Measurements from ENCODE around the gene ARHGEF2. TPM values are rescaled to one million over a fixed set of nuclear protein-coding genes. Genes with fewer than 3 reads are reported as not detected.
A peak's percentile ranks its signal among the peaks of the same experiment; 100 is the strongest.

ARHGEF2 gene
- total and polyA plus RNA-seq, 10 of the 15 experiments (the other 5 are each of a cell fraction or from before 2014, with no cell fraction given) = 8.1 to 113 (median 69.9) TPM

DNA sequence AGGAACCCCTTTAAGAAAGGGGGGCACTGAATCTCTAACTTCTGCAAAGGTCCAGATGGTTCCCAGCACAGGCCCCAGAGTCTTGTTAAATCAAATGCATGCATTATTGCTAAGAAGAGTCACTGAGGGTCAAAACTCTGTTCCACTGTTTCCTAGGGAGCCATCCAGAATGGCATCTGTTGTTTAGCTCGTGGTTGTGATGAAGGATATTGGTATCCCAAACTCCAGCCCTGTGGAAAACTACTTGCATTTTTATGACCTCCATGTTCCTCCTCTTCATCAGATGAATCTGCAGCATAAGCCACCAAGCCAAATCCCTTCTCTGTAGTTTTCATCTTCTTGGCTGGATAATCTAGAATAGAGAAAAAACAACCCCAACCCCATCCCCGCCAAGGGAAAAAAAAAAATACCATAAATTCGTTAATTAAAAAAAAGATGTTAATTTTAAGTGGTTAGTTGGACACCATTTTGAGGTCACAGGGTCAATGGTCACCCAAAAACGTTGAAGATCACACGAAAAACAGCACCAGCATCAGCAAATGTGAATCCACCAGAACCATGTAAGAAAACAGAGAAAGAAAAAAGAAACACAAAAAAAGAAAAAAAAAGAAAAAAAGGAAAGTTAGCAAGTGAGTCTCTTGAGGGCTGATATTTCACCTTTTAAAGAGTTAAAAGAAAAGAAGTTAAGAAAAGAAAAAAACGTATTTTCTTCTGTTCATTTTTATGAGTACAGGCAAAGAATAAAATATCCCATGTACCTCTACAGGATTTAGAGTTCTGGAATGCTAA lies 64.2 kb downstream of the ARHGEF2 start (continued):
- TF ChIP-seq HDAC2 (IDR thresholded peaks at IDR 0.05) (no peak), TCF12 (IDR thresholded peaks at IDR 0.05; ENCODE audit: low read depth, low read length) (no peak)
- TF ChIP-seq, protein P1, sequence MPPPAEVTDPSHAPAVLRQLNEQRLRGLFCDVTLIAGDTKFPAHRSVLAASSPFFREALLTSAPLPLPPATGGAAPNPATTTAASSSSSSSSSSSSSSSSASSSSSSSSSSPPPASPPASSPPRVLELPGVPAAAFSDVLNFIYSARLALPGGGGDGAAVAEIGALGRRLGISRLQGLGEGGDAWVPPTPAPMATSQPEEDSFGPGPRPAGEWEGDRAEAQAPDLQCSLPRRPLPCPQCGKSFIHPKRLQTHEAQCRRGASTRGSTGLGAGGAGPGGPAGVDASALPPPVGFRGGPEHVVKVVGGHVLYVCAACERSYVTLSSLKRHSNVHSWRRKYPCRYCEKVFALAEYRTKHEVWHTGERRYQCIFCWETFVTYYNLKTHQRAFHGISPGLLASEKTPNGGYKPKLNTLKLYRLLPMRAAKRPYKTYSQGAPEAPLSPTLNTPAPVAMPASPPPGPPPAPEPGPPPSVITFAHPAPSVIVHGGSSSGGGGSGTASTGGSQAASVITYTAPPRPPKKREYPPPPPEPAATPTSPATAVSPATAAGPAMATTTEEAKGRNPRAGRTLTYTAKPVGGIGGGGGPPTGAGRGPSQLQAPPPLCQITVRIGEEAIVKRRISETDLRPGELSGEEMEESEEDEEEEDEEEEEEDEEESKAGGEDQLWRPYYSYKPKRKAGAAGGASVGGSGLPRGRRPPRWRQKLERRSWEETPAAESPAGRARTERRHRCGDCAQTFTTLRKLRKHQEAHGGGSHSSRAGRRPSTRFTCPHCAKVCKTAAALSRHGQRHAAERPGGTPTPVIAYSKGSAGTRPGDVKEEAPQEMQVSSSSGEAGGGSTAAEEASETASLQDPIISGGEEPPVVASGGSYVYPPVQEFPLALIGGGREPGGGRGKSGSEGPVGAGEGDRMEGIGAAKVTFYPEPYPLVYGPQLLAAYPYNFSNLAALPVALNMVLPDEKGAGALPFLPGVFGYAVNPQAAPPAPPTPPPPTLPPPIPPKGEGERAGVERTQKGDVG (CRISPR knock-in tag; IDR thresholded peaks at IDR 0.05) = no peak

DNA sequence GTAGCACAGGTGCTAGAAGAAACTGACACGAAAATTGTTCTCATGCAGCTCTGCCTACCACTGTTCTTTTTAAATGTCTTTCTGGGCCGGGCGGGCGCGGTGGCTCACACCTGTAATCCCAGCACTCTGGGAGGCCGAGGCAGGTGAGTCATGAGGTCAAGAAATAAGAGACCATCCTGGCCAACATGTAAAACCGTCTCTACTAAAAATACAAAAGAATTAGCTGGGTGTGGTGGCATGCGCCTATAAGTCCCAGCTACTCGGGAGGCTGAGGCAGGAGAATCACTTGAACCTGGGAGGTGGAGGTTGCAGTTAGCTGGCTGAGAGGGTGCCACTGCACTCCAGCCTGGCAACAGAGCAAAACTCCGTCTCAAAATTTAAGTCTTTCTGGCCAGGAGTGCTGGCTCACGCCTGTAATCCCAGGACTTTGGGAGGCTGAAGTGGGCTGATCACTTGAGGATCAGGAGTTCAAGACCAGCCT lies 66.3 kb downstream of the ARHGEF2 start:
- POLR2A ChIA-PET = interaction anchor here (0.5 to 3.1 kb wide), 6 partner anchors 19 to 122 kb away, joined by 3 to 12 read pairs (median 5); partner anchors contain the start of genes KHDC4 and SYT11

More for the DNA sequence above, 66.3 kb downstream of the ARHGEF2 start:
- Histone ChIP-seq H2AFZ (ENCODE audit: control insufficient read depth, low read depth, low read length) (no peak overlapping the region), H3K4me3 (peak overlapping the region; percentile 78; the same call in 1 of the 2 replicates), H3K36me3 (ENCODE audit: control insufficient read depth in 2 of 2, insufficient read depth in 2 of 2, low read length in 1 of 2) (peaks cover 7 to 28% of the 10 kb centered on the region in 2 experiments), H4K20me1 (ENCODE audit: control insufficient read depth, insufficient read depth) (no peaks in the 10 kb centered on the region), H3K4me1 (ENCODE audit: control insufficient read depth, insufficient read depth, low read length) (peaks cover 3% of the 10 kb centered on the region; the same call in 1 of the 2 replicates), H3K27ac (ENCODE audit: control insufficient read depth, insufficient read depth) (no peak overlapping the region), H3K9me3 (replicated peaks; ENCODE audit: control insufficient read depth, insufficient read depth, low read length) (no peaks in the 10 kb centered on the region), H3K27me3 (replicated peaks in 1 of 2; ENCODE audit: control insufficient read depth in 2 of 2, insufficient read depth in 2 of 2, low read length in 1 of 2) (no peaks in the 10 kb centered on the region), H3K9ac (ENCODE audit: control insufficient read depth, insufficient read depth, low read length) (no peak overlapping the region), H3K4me2 (ENCODE audit: control insufficient read depth, insufficient read depth) (no peak overlapping the region), H3K79me2 (ENCODE audit: control insufficient read depth, insufficient read depth, low read length) (peaks cover 14% of the 10 kb centered on the region)
- in situ Hi-C loops (cut with MboI) (no loop called here), intact Hi-C loops (cut with micrococcal nuclease; ENCODE audit: unreplicated experiment) (no loop called here)
- FAIRE-seq (no peak), DNase-seq (ENCODE audit: low read depth, low spot score) (no peak), ATAC-seq (no peak)
- SMC1A ChIA-PET (ENCODE audit: uncharacterized antibody, unreplicated experiment) = interaction anchor here (0.9 to 2.1 kb wide), 4 partner anchors 18 to 64 kb away, joined by 3 to 7 read pairs (median 4); partner anchors contain the start of gene SYT11
- TF ChIP-seq DPF2 (IDR thresholded peaks at IDR 0.05) (0 out of 2 replicates have a peak, but pooled peaks have one; percentile 25), ASH2L (IDR thresholded peaks at IDR 0.05; ENCODE audit: borderline replicate concordance, low read depth) (no peak), BHLHE40 (IDR thresholded peaks at IDR 0.05; ENCODE audit: borderline replicate concordance in 1 of 2, low read depth in 2 of 2, low read length in 1 of 2) (no peak), NRF1 (conservative IDR thresholded peaks at IDR 0.05; ENCODE audit: low read depth, low read length) (no peak)
- TF ChIP-seq, protein P2, sequence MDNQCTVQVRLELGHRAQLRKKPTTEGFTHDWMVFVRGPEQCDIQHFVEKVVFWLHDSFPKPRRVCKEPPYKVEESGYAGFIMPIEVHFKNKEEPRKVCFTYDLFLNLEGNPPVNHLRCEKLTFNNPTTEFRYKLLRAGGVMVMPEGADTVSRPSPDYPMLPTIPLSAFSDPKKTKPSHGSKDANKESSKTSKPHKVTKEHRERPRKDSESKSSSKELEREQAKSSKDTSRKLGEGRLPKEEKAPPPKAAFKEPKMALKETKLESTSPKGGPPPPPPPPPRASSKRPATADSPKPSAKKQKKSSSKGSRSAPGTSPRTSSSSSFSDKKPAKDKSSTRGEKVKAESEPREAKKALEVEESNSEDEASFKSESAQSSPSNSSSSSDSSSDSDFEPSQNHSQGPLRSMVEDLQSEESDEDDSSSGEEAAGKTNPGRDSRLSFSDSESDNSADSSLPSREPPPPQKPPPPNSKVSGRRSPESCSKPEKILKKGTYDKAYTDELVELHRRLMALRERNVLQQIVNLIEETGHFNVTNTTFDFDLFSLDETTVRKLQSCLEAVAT (IDR thresholded peaks at IDR 0.05) = peak; percentile 60
- RAD21 ChIA-PET (ENCODE audit: unreplicated experiment) = interaction anchor here (0.6 to 1.1 kb wide), 6 partner anchors 30 to 661 kb away, joined by 3 to 4 read pairs (median 3); no protein-coding TSS in a partner anchor
- CTCF ChIA-PET = interaction anchor here (1.1 to 1.8 kb wide), 4 partner anchors 26 to 154 kb away, joined by 3 to 4 read pairs (median 4); partner anchors contain the start of gene UBQLN4
- BruUV-seq (replicated peaks) = no TSS peak
- WGBS (ENCODE audit: insufficient coverage, insufficient replicate concordance, low lambda C conversion rate, missing lambda C conversion rate) = 36% methylated on average over 11 of the region's 11 CpGs

Measured in GM12878 (cell line).